Muscle layer of colon (tissue), 2 donors: ENCODE measurements around the gene RAD21L1.
A peak's percentile ranks its signal among the peaks of the same experiment; 100 is the strongest.
"Not testable (repeated sequence)": the region's sequence is repeated elsewhere in the genome, so short reads cannot be mapped to it uniquely, and the experiment has no call there.

Experiments used
- H3K27ac ChIP-seq: one replicate; pipeline ENCODE4 v1.7.0; 2013; ENCODE audit warnings: low read depth, mild to moderate bottlenecking, low read length, moderate library complexity
- H3K27me3 ChIP-seq, 2 donors: one replicate each; pipeline ENCODE4 v1.7.0; 2013; ENCODE audit warnings: low read length in 2 of 2, mild to moderate bottlenecking in 2 of 2; ENCODE audit not compliant: insufficient read depth in 2 of 2, control insufficient read depth in 1 of 2
- H3K36me3 ChIP-seq: one replicate; pipeline ENCODE4 v1.7.0; 2013; ENCODE audit warnings: mild to moderate bottlenecking, low read length; ENCODE audit not compliant: insufficient read depth
- H3K4me1 ChIP-seq: one replicate; pipeline ENCODE4 v1.7.0; 2013; ENCODE audit warnings: mild to moderate bottlenecking, low read length; ENCODE audit not compliant: insufficient read depth
- H3K4me3 ChIP-seq, 2 donors: one replicate each; pipeline ENCODE4 v1.7.0; 2013; ENCODE audit warnings: low read length in 2 of 2, low read depth in 1 of 2, mild to moderate bottlenecking in 1 of 2, moderate library complexity in 1 of 2
- H3K9ac ChIP-seq: one replicate; pipeline ENCODE4 v1.7.0; 2013; ENCODE audit warnings: low read length
- H3K9me3 ChIP-seq: one replicate; pipeline ENCODE4 v1.7.0; 2013; ENCODE audit warnings: mild to moderate bottlenecking, low read length
- donor health status: abdominal sarcoma.
- donor health status: Adenocarcinoma of cecum.

The RAD21L1 gene

DNA sequence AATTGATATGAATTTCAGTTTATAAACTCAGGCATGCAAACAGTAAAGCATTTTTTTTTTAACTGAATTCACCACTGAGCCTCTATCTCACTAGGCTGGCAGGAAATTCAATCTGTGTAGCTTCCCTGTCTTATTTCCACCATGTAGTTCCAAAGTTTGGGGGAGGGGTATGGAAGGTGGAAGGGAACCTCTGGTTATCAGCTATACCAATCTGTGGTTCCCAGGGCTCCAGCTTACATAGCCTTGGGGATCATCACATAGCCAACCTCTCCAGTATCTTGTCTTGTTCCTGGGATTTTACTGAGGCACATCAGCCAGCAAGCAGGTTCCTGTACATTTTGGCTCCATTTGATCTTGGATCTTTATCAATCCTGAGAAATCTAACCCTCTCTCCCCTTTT lies 15.6 kb downstream of the RAD21L1 start:
- H3K9me3 ChIP-seq: no peaks in the 10 kb centered on the region
- no peak overlapping the region for H3K9ac ChIP-seq
- no peaks in the 10 kb centered on the region for H3K27me3 ChIP-seq
- no peak overlapping the region for H3K4me3 ChIP-seq
- H3K36me3 ChIP-seq: no peaks in the 10 kb centered on the region
- H3K27ac ChIP-seq: no peak overlapping the region
- no peaks in the 10 kb centered on the region for H3K4me1 ChIP-seq

DNA sequence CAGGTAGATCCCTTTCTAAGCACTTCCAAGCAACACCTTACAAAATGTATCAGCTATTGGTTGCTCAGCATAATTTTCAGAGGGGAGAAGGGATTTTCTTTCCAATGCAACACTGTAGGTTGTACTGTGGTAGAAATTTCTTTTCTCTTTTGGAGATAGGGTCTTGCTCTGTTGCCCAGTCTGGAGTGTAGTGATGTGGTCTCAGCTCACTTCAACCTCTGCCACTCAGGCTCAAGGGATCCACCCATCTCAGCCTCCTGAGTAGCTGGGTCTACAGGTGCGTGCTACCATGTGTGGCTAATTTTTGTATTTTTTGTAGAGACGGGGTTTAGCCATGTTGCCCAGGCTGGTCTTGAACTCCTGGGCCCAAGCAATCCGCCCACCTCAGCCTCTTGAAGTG lies 16.3 kb downstream of the RAD21L1 start:
- Histone ChIP-seq H3K36me3 (no peaks in the 10 kb centered on the region), H3K9ac (no peak overlapping the region), H3K27ac (no peak overlapping the region), H3K4me3 (no peak overlapping the region), H3K9me3 (no peaks in the 10 kb centered on the region), H3K27me3 (no peaks in the 10 kb centered on the region), H3K4me1 (no peaks in the 10 kb centered on the region)

GRCh38 chr20:1242530-1242929 lies 16.7 kb downstream of the RAD21L1 start:
- no peaks in the 10 kb centered on the region for H3K9me3 ChIP-seq
- no peaks in the 10 kb centered on the region for H3K36me3 ChIP-seq
- no peak overlapping the region for H3K9ac ChIP-seq
- no peak overlapping the region for H3K27ac ChIP-seq
- no peak overlapping the region for H3K4me3 ChIP-seq
- no peaks in the 10 kb centered on the region for H3K4me1 ChIP-seq
- H3K27me3 ChIP-seq: no peaks in the 10 kb centered on the region

GRCh38 chr20:1245578-1245977 lies 19.7 kb downstream of the RAD21L1 start:
- no peak overlapping the region for H3K9ac ChIP-seq

DNA sequence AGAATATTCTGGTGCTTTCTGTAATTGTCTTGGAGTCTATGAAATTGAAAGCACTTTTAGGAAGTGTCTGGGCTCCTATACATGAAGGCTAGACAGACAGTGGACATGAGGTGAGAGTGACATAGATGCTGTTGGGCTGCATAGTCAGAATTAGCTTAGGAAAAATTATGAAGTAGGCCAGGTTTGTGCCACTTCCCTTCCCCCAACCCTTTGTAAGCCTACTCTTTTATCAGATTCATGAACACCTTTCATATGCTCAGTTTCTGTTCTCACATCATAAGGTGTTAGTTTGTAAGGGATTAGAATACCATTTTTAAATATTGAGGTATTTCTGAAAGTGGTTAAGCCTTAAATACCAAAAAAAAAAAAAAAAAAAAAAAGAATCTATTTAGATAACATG lies 21.8 kb downstream of the RAD21L1 start:
- Histone ChIP-seq H3K4me1 (no peaks in the 10 kb centered on the region), H3K4me3 (no peak overlapping the region), H3K9ac (no peak overlapping the region), H3K27me3 (no peaks in the 10 kb centered on the region), H3K36me3 (no peaks in the 10 kb centered on the region), H3K27ac (no peak overlapping the region), H3K9me3 (no peaks in the 10 kb centered on the region)

More at GRCh38 chr20:1245578-1245977, 19.7 kb downstream of the RAD21L1 start:
- Histone ChIP-seq H3K9me3 (no peaks in the 10 kb centered on the region), H3K4me3 (no peak overlapping the region), H3K4me1 (no peaks in the 10 kb centered on the region), H3K27ac (no peak overlapping the region), H3K36me3 (no peaks in the 10 kb centered on the region), H3K27me3 (no peaks in the 10 kb centered on the region)

DNA sequence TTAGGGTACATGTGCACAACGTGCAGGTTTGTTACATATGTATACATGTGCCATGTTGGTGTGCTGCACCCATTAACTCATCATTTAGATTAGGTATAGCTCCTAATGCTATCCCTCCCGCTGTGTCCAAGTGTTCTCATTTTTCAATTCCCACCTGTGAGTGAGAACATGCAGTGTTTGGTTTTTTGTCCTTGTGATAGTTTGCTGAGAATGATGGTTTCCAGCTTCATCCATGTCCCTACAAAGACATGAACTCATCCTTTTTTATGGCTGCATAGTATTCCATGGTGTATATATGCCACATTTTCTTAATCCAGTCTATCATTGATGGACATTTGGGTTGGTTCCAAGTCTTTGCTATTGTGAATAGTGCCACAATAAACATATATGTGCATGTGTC lies 24.4 kb downstream of the RAD21L1 start:
- not testable (repeated sequence) for H3K27me3 ChIP-seq, H3K4me3 ChIP-seq, H3K9ac ChIP-seq, H3K36me3 ChIP-seq, H3K27ac ChIP-seq, H3K4me1 ChIP-seq, H3K9me3 ChIP-seq

DNA sequence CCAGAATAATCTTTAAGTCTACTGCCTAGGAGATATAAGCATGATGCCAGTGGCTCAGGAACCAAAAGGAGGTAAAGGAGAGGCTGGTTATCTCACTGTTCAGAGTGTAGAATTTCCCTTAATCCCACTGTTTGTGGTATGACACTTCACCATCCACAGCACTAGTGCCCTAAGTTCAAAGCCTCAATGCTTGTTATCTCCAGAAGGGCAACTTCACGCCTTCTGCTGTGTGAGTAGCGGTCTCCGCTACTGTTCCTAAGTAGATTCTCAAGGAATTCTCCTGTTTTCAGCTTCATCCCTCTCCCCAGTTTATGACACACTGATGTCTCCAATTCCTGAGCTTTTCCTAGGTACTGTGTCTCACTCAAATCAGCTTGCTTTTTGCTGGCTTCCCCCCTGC lies 26.6 kb downstream of the RAD21L1 start:
- Histone ChIP-seq H3K27me3 (no peaks in the 10 kb centered on the region), H3K27ac (no peak overlapping the region), H3K4me3 (no peak overlapping the region), H3K4me1 (no peaks in the 10 kb centered on the region), H3K36me3 (no peaks in the 10 kb centered on the region), H3K9ac (no peak overlapping the region), H3K9me3 (no peaks in the 10 kb centered on the region)

- H3K36me3 ChIP-seq: no peaks in the 10 kb centered on the region
- H3K27ac ChIP-seq: no peak overlapping the region
- no peak overlapping the region for H3K4me3 ChIP-seq
- H3K9ac ChIP-seq: no peak overlapping the region
- no peaks in the 10 kb centered on the region for H3K9me3 ChIP-seq
- H3K27me3 ChIP-seq: no peaks in the 10 kb centered on the region
- H3K4me1 ChIP-seq: no peaks in the 10 kb centered on the region
Observed at GRCh38 chr20:1254254-1254653, 28.4 kb downstream of the RAD21L1 start.

DNA sequence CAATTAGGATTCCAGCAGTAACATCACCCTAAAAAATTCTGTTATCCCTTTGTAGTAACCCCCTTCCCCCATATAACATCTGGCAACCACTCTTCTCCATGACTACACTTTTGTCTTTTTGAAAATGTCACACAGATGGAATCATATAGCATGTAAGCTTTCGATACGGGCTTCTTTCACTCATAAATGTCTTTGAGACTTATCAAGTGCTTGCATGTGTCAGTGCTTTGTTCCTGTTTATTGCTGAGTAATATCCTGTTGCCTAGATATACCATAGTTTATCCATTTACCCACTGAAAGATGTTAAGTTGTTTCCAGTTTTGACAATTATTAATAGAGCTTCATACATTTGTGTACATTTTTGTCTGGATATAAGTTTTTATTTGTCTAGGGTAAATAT lies 29.8 kb downstream of the RAD21L1 start:
- Histone ChIP-seq H3K9me3 (no peaks in the 10 kb centered on the region), H3K9ac (no peak overlapping the region), H3K36me3 (no peaks in the 10 kb centered on the region), H3K4me1 (no peaks in the 10 kb centered on the region), H3K27ac (no peak overlapping the region), H3K27me3 (no peaks in the 10 kb centered on the region), H3K4me3 (no peak overlapping the region)

DNA sequence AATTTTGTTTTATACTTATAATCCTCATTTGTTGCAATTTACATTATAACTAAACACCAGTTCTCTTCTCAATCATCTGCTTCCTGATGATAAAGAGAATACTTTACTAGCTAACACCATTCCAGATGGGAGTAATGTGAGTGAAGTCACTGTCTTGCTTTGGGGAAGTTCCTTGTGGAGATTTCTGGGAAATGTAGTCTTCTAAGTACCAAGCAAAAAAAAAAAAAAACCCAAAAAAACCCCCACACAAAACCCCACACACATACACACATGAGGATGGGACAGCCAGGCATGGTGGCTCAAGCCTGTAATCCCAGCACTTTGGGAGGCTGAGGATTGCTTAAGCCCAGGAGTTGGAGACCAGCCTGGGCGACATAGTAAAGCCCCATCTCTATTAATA lies 38.0 kb downstream of the RAD21L1 start:
- peaks cover 15% of the 10 kb centered on the region for H3K4me1 ChIP-seq
- no peak overlapping the region for H3K4me3 ChIP-seq
- no peak overlapping the region for H3K9ac ChIP-seq
- no peaks in the 10 kb centered on the region for H3K36me3 ChIP-seq
- no peaks in the 10 kb centered on the region for H3K27me3 ChIP-seq
- H3K27ac ChIP-seq: no peak overlapping the region
- H3K9me3 ChIP-seq: no peaks in the 10 kb centered on the region

- no peak overlapping the region for H3K27ac ChIP-seq
- no peaks in the 10 kb centered on the region for H3K27me3 ChIP-seq
- H3K9ac ChIP-seq: no peak overlapping the region
- no peaks in the 10 kb centered on the region for H3K36me3 ChIP-seq
- H3K9me3 ChIP-seq: no peaks in the 10 kb centered on the region
- H3K4me3 ChIP-seq: no peak overlapping the region
- peaks cover 15% of the 10 kb centered on the region for H3K4me1 ChIP-seq
Observed at GRCh38 chr20:1264727-1265126, 38.9 kb downstream of the RAD21L1 start.

DNA sequence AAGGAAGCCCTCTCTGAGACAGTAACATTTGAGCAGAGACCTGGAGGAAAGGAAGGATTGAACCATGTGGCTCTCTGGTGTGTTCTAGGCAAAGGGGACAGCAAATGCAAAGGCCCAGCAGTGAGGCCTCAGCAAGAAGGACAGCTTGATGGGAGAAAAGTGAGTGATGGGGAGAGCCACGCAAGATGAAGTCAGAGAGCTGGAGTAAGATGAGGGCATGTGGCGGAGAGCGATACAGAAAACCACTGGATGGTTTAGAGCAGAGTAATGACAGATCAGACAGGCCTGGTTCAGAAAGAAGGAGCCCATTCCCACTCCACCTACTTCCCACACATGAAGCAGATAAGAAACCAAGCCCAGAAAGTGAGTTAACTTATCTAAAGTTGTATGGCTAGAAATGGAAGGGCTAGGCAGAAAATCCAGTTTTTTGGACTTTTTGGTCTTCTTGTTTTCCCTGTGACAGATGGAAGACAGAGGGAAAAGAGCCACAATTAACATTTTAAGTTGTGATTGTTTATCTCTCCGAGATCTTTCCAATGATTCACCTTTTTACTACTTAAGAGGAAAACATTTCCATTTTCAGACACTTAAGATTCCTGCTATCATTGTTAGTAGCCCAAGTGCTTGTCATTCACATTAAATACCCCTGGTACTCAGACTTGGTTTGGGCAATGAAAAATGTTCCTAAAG lies 39.5 kb downstream of the RAD21L1 start:
- H3K9me3 ChIP-seq: no peaks in the 10 kb centered on the region
- H3K27ac ChIP-seq: peak overlapping the region; percentile 16
- H3K4me1 ChIP-seq: peaks cover 15% of the 10 kb centered on the region
- H3K9ac ChIP-seq: peak overlapping the region; percentile 80
- no peaks in the 10 kb centered on the region for H3K27me3 ChIP-seq
- H3K4me3 ChIP-seq: peak overlapping the region in 1 of 2 donors; percentile 61
- no peaks in the 10 kb centered on the region for H3K36me3 ChIP-seq
